GM19397 (cell line): ENCODE results near the gene MUC5B.
"Not testable (repeated sequence)": the region's sequence is repeated elsewhere in the genome, so short reads cannot be mapped to it uniquely, and the experiment has no call there.

Experiments
- ATAC-seq: cut with Tn5 transposase; IDR thresholded peaks from one replicate; pipeline ENCODE4 v1.9.1; 2021; ENCODE audit warnings: mild to moderate bottlenecking, moderate library complexity; ENCODE audit not compliant: unreplicated experiment

The MUC5B gene, protein sequence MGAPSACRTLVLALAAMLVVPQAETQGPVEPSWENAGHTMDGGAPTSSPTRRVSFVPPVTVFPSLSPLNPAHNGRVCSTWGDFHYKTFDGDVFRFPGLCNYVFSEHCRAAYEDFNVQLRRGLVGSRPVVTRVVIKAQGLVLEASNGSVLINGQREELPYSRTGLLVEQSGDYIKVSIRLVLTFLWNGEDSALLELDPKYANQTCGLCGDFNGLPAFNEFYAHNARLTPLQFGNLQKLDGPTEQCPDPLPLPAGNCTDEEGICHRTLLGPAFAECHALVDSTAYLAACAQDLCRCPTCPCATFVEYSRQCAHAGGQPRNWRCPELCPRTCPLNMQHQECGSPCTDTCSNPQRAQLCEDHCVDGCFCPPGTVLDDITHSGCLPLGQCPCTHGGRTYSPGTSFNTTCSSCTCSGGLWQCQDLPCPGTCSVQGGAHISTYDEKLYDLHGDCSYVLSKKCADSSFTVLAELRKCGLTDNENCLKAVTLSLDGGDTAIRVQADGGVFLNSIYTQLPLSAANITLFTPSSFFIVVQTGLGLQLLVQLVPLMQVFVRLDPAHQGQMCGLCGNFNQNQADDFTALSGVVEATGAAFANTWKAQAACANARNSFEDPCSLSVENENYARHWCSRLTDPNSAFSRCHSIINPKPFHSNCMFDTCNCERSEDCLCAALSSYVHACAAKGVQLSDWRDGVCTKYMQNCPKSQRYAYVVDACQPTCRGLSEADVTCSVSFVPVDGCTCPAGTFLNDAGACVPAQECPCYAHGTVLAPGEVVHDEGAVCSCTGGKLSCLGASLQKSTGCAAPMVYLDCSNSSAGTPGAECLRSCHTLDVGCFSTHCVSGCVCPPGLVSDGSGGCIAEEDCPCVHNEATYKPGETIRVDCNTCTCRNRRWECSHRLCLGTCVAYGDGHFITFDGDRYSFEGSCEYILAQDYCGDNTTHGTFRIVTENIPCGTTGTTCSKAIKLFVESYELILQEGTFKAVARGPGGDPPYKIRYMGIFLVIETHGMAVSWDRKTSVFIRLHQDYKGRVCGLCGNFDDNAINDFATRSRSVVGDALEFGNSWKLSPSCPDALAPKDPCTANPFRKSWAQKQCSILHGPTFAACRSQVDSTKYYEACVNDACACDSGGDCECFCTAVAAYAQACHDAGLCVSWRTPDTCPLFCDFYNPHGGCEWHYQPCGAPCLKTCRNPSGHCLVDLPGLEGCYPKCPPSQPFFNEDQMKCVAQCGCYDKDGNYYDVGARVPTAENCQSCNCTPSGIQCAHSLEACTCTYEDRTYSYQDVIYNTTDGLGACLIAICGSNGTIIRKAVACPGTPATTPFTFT (N-terminal part only)

DNA sequence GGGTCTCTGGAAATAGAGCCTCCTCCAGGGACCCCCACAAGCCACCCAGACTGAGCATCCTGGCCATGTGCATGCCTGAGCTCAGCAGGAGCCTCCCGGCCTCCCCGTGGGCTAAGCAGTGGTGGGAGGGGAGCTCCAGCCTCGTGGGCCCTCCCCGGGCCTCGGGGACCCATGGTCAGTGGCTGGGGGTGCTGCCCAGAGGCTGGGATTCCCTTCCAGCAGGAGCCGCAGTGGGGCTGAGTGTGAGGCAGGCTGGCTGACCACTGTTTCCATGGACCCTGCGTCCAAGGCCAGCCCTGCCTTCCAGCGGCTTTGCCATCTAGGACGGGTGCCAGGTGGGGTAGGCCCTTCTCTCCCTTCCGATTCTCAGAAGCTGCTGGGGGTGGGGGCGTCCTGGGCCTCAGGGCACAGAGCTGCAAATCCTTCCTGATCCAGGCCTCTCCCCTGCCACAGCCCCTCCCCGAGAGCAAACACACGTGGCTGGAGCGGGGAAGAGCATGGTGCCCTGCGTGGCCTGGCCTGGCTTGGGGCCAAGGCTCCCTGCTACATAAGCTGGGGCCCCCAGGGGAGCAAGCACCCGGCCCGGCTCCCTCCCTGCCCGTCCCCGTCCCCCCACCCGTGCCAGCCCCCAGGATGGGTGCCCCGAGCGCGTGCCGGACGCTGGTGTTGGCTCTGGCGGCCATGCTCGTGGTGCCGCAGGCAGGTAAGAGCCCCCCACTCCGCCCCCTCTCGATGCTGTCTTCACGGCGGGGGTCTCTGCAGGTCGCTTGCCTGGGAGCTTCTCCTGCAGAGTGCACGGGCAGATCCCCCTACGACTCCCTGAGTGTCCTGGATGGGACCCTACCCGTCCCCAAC, at the start of gene MUC5B:
Gene MUC5B (plus strand): TSS at position 576 of the 855 bp plus-strand sequence. CDS start 58 bp downstream, at position 634.
- ATAC-seq, result no peak

DNA sequence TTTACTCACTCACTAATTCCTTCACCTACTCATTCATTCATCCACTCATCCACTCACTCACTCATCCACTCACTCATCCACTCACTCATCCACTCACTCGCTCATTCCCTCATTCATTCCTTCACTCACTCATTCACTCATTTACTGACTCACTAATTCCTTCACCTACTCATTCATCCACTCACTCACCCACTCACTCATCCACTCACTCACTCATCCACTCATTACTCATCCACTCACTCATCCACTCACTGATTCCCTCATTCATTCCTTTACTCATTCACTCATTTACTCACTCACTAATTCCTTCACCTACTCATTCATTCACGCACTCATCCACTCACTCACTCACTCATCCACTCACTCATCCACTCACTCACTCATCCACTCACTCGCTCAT, 49.5 kb upstream of the MUC5B start:
- ATAC-seq, result not testable (repeated sequence)

DNA sequence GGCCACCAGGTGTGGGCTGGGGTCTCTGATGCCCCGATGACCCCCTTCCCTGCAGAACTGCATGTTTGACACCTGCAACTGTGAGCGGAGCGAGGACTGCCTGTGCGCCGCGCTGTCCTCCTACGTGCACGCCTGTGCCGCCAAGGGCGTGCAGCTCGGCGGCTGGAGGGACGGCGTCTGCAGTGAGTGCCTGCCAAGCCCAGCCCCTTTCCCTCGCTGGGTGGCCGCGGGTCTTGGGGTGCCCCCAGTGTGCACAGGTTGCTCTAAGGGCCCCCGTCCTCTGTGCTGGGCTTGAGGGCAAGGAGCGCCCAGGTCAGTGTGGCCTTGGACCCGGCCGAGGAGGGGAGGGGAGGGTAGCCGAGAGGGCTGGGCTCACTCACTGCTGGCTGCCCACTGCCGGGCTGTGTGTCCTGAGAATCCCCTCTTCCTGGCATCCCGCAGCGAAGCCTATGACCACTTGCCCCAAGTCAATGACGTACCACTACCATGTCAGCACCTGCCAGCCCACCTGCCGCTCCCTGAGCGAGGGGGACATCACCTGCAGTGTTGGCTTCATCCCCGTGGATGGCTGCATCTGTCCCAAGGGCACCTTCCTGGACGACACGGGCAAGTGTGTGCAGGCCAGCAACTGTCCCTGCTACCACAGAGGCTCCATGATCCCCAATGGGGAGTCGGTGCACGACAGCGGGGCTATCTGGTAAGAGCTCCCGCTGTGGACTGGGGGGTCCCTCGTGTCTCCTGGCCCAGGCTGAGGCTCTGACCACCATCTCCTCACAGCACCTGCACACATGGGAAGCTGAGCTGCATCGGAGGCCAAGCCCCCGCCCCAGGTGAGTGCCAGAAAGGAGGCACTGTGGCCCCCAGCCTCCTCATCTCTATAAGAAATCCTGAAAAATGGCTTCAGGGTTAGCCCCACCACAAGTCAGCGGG, 48.2 kb upstream of the MUC5B start:
- no peak for ATAC-seq

DNA sequence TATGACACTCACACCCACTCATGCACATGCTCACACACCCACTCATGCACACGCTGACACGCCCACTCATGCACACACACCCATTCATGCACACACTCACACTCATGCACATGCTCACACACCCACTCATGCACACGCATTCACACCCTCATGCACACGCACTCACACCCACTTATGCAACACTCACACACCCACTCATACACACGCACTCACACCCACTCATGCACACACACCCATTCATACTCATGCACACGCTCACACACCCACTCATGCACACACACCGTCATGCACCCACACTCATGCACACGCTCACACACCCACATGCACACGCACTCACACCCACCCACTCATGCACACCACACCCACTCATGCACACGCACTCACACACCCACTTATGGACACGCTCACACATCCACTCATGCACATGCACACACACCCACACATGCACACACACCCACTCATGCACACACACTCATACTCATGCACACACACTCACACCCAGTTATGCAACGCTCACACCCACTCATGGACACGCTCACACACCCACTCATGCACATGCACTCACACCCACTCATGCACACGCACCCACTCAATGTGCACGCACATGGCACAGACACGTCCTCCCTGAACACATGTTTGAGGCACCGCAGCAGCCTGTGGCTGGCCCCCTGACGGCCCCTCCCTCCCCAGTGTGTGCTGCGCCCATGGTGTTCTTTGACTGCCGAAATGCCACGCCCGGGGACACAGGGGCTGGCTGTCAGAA, 47.2 kb upstream of the MUC5B start:
- no peak for ATAC-seq

DNA sequence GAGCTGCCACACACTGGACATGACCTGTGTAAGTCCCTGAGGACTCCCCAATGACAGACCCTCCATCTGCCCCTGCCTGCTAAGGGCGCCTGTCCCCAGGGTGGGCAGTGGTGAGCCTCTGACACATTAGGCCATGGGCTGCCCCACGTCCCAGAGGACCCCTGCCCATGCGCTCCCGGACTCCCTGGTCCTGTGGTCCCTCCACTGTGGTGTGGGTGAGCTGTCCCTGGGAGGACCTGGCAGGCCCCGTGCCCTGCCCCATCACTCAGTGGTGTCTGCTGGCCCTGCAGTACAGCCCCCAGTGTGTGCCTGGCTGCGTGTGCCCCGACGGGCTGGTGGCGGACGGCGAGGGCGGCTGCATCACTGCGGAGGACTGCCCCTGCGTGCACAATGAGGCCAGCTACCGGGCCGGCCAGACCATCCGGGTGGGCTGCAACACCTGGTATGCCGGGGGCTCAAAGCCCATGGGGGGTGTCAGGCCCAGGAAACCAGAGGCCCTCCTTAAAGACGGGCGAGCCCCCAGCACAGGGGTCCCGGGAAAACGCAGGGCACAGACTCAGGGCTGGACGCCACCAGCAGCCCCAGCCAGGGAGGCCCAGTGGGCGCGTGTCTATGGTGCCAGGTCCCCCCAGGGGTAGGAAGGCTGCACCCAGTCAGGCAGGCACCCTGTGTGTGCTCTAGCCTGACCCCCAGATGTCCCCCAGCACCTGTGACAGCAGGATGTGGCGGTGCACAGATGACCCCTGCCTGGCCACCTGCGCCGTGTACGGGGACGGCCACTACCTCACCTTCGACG, 46.4 kb upstream of the MUC5B start:
- ATAC-seq, result no peak

DNA sequence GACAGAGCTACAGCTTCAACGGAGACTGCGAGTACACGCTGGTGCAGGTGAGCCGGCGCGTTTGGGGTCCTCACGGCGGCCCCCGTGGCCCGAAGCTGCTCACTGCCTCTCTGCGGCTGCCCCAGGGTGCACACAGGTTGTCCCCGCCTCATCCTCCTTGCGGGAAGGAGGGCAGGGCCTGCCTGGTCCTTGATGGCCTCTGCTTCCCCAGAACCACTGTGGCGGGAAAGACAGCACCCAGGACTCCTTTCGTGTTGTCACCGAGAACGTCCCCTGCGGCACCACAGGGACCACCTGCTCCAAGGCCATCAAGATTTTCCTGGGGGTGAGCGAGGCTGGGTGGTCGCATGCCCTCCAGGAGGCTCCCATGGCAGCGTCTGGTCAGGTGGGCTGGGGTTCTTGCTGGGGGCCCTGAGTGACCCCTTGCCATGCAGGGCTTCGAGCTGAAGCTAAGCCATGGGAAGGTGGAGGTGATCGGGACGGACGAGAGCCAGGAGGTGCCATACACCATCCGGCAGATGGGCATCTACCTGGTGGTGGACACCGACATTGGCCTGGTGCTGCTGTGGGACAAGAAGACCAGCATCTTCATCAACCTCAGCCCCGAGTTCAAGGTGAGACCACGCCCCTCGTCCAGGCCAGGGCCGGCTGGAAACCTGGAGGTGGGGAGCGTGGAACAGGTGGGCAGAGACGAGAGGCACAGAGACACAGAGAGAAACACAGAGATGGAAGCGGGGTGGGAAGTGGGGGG, 45.7 kb upstream of the MUC5B start:
- ATAC-seq, result no peak

DNA sequence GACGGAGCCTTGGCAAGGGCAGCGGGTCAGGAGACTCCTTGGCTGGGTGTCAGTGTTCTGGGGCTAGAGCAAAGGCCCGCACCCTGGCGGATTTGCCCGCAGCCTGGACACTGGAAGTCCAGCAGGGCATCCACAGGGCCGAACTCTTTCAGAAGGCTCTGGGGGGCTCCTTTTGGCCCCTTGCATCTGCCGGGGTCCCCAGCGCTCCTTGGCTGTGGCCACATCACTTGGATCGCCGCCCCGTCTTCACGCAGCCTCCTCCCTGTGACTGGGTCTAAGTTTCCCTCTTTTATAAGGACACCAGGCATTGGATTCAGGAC, 45.1 kb upstream of the MUC5B start:
- no peak for ATAC-seq

DNA sequence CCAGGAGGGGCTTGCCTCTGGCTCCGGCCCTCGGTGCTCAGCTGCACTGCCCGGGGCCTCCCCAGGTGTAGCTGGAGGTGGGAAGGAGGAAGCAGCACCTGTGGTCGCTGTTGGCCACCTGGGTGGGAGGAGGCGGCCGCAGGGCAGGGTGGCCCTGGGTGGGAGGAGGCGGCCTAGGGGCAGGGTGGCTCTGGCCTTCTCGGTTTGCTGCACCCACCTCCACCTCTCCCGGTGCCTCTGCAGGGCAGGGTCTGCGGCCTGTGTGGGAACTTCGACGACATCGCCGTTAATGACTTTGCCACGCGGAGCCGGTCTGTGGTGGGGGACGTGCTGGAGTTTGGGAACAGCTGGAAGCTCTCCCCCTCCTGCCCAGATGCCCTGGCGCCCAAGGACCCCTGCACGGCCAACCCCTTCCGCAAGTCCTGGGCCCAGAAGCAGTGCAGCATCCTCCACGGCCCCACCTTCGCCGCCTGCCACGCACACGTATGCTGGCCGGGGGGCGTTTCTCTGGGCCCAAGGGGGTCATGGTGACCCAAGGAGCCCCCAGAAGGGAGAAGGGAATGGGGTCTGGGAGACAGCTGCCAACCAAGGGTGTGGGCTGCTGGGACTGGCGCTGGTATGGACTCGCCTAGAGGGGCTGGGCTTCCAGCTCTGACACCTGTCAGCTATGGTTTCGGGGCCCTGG, 44.5 kb upstream of the MUC5B start:
- no peak for ATAC-seq

DNA sequence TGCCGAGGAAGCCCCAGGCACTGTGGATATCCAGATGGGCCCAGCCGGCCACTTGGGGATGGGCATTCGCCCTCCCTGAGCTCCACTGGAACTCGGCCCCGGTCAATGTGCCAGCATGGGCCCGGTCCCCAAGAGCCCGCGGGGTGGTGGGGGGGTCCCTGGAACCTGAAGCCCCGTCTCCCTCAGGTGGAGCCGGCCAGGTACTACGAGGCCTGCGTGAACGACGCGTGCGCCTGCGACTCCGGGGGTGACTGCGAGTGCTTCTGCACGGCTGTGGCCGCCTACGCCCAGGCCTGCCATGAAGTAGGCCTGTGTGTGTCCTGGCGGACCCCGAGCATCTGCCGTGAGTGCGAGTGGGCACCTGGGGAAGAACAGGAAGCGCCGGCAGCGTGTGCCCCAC, 44.0 kb upstream of the MUC5B start:
- ATAC-seq, result no peak

DNA sequence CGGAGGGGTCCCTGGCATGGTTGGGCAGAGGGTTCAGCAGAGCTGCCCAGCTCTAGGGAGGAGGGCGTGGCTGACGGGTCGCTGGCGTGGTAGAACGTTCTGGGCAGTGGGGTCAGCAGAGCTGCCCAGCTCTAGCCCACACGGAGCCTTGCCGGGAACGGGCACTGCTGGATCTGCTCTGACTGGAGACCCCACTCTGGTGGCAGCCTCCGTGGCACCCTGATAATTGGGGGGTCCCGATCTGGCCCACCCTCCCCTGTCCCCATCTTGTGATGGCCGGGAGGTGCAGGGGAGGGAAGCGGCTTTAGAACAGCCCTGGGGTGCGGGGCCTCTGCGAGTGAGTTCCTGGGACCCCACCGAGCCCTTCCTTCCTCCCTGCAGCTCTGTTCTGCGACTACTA, 43.2 kb upstream of the MUC5B start:
- no peak for ATAC-seq

DNA sequence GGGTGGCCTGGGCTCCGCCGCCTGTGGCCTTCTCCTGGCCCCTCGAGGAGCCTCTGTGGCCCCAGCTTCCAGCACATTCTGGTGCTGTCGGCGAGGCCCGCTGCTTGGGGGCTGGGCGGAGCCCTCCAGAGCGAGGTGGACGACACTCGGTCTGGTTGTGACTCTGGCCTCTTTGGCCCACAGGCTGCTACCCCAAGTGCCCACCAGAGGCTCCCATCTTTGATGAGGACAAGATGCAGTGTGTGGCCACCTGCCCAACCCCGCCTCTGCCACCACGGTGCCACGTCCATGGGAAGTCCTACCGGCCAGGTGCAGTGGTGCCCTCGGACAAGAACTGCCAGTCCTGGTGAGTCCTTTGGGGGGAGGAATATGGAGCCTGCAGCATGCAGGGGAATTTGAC, 42.7 kb upstream of the MUC5B start:
- ATAC-seq, result no peak

DNA sequence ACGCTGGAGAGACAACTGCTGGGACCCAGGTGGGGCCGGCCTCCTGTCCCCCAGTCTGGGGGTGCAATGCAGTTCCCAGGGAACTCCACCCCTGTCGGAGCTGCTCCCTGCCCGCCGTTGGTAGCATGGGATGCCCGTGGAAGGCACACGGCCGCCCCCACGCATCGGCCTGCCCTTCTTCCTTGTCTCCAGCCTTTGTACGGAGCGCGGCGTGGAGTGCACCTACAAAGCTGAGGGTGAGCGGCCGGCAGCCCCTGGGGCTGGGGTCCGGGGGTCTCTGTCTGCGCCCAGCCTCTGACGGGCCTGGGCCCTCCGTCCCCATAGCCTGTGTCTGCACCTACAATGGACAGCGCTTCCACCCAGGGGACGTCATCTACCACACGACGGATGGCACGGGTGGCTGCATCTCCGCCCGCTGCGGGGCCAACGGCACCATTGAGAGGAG, 41.9 kb upstream of the MUC5B start:
- ATAC-seq, result no peak

DNA sequence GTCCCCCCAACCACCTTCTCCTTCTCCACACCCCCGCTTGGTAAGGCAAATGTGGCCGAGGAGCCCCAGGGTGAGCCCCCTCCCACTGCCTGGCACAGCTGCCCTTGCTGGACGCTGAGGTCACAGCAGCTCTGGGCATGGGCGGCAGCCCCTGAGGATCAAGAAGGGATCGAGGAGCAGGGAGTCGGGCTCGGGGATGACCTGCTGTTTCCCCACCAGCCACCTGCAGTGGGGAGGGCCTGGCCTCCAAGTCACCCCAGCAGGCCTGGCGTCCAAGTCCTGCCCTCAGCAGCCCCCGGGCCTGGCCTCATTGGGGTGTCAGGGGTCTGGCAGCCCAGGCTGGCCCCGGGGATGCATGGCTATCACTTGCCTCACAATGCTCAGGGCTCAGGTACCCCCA, 41.4 kb upstream of the MUC5B start:
- no peak for ATAC-seq

DNA sequence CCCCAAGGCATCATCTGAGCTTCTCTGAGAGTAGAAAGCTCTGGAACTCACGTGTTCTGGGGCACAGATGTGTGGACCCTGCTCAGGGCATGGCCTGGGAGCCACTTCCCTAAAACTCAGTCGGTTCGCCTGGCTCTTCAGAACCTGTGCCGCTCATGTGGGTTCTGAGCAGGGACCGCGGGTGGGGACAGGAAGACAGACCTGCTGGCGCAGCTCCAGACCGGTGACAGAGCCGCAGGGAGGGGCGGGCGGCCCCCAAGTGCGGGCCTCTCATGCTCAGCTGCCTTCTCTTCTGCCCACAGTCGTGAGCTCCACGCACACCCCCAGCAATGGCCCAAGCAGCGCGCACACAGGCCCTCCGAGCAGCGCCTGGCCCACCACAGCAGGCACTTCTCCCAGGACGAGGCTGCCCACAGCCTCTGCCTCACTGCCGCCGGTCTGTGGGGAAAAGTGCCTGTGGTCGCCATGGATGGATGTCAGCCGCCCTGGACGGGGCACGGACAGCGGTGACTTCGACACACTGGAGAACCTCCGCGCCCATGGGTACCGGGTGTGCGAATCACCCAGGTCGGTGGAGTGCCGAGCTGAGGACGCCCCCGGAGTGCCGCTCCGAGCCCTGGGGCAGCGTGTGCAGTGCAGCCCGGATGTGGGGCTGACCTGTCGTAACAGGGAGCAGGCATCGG, 40.9 kb upstream of the MUC5B start:
- ATAC-seq, result no peak

DNA sequence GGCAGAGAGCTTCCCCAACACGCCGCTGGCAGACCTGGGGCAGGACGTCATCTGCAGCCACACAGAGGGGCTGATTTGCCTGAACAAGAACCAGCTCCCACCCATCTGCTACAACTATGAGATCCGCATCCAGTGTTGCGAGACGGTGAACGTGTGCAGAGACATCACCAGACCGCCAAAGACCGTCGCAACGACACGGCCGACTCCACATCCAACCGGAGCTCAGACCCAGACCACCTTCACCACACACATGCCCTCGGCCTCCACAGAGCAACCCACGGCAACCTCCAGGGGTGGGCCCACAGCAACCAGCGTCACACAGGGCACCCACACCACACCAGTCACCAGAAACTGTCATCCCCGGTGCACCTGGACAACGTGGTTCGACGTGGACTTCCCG, 38.7 kb upstream of the MUC5B start:
- not testable (repeated sequence) for ATAC-seq
